MG63 (cell line): ENCODE results near the gene IGSF21. TPM values are rescaled to one million over a fixed set of nuclear protein-coding genes. Genes with fewer than 3 reads are reported as not detected.

Experiments used
- DNase-seq: peaks from one replicate; pipeline ENCODE4 v3.0.0-alpha.2; 2020
- H3K27me3 ChIP-seq: fragments of 250-450 bp; sonication (Bioruptor Pico); 2 replicates; pipeline ENCODE4 v1.5.1; 2020; ENCODE audit warnings: mild to moderate bottlenecking, moderate library complexity
- H3K36me3 ChIP-seq: fragments of 250-450 bp; sonication (Bioruptor Pico); 2 replicates; pipeline ENCODE4 v1.5.1; 2020; ENCODE audit warnings: mild to moderate bottlenecking, moderate library complexity
- H3K4me3 ChIP-seq: fragments of 250-450 bp; sonication (Bioruptor Pico); 2 replicates; pipeline ENCODE4 v1.5.1; 2020; ENCODE audit warnings: mild to moderate bottlenecking, moderate library complexity
- H3K9me3 ChIP-seq: fragments of 250-450 bp; sonication (Bioruptor Pico); 2 replicates; pipeline ENCODE4 v1.5.1; 2020; ENCODE audit warnings: mild to moderate bottlenecking, moderate library complexity
- total RNA-seq: library from RNA; depleted of rRNA; stranded (reverse); fragments of >200 nt; shearing (Covaris generic); gene quantifications from 2 replicates; pipeline ENCODE4 v1.2.3, GENCODE V29; 2014; ENCODE audit warnings: low replicate concordance

The IGSF21 gene
- total RNA-seq, 1 experiment from 2014 or later, result not detected

DNA sequence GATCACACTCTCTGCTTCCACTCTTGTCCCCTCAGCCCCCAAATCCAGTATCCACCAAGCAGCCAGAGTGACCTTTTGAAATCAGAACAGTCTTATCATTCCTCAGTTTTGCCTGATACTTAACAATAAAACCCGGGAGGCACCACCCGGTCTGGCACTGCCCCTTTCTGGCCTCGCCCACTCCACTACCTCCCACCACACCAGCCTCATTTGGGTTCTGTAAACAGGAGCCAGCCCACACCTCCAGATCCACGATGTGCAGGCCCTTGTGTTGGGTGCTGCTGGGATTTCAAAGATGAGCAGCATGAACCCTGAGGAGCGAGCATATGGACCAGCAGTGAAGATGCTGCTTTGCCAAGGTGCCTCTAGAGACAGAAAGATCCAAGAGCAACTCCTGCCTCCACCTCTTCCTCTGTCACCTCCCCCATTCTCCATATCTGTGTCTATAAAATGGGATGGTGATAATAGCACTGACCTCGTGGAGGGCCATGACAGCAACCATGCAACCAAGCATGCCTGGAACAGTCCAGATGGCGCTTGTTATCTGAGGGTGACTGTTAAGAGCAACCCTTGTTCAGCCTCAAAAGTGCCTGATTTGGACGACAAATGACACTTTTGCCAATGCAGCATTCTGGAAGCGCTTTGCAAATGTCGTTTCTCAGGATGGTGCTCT lies 136.0 kb downstream of the IGSF21 start:
- H3K36me3 ChIP-seq, result no peaks in the 10 kb centered on the region
- no peak for DNase-seq
- no peaks in the 10 kb centered on the region for H3K9me3 ChIP-seq
- H3K4me3 ChIP-seq, result no peak overlapping the region
- no peaks in the 10 kb centered on the region; the same call in 1 of the 2 replicates for H3K27me3 ChIP-seq

DNA sequence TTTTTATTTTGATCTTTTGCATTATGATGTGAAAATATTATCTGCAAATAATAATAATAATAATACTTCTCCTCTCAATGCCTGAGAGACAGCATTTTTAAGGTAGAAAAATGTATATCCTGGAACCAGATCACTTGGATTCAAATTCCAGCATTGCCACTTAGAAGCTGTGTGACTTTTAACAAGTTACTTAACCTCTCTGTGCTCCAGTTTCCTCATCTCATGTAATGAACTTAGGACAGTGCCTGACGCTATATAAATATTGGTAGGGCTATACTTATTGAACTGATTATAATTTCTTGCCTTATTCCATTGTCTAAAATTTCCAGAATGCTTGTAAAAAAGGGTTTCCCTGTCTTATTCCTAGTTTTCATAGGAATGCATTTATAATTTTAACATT lies 137.2 kb downstream of the IGSF21 start:
- Histone ChIP-seq H3K27me3 (no peaks in the 10 kb centered on the region; the same call in 1 of the 2 replicates), H3K36me3 (no peaks in the 10 kb centered on the region), H3K9me3 (no peaks in the 10 kb centered on the region), H3K4me3 (no peak overlapping the region)
- DNase-seq, result no peak

DNA sequence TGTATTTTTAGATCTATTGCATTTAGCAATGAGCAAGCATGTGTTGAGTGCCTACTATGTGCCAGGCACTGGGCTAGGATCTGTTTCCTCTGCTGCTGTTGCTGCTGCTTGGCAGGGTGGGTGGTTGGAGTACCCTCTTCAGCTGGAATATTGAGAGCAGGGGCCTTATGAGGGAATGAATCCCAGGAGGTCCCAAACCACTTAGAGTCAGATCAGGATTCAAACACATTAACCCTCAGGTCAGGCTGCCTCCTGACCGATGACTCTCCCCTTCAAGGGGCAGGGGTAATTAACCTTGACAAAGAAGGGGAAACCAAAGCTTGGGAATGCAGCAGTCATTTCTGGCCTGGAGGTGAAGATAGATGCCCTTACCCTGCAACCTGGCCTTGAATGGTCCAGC lies 138.0 kb downstream of the IGSF21 start:
- Histone ChIP-seq H3K4me3 (no peak overlapping the region), H3K27me3 (no peaks in the 10 kb centered on the region; the same call in 1 of the 2 replicates), H3K36me3 (no peaks in the 10 kb centered on the region), H3K9me3 (no peaks in the 10 kb centered on the region)
- no peak for DNase-seq

DNA sequence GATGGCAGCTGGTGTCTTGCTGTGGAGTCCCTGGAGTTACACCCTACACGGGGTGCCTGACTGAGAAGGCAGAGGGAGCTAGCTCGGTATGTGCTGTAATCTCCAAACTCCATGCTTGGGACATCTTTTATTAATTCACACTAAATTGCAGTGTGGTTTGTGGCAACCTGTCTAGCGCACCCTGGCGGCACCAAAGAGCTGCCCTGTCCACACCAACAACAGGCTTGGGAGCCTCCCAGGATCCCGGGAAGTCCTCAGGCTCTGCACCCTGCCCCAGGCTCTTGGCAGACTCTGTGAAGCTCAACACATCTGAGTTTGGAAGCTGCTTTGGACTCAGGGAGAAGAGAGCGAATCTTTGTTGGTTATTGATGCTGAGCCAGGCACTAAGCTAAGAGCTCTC lies 138.9 kb downstream of the IGSF21 start:
- no peaks in the 10 kb centered on the region; the same call in 1 of the 2 replicates for H3K27me3 ChIP-seq
- DNase-seq, result no peak
- H3K4me3 ChIP-seq, result no peak overlapping the region
- H3K9me3 ChIP-seq, result no peaks in the 10 kb centered on the region
- no peaks in the 10 kb centered on the region for H3K36me3 ChIP-seq

DNA sequence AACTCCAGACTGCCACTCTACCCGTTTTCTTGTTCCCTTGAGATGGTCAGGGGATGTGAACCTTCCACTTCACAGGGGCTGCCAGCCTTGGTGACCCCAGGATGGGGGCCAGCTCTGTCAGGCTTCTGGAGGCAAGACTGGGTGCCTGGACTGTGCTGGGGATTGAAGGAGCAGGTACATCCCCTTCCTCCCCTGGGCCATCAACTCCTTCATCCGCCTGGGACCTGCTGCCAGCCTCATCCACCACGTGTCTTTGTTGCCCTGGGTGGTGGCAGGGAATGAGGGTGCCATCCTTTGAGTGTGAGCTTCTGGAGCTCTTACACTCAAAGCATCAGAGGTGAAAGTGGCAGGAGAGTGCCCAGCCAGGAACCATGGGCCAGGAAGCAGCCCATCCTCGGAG lies 139.6 kb downstream of the IGSF21 start:
- no peak overlapping the region for H3K4me3 ChIP-seq
- DNase-seq, result no peak
- H3K27me3 ChIP-seq, result no peaks in the 10 kb centered on the region; the same call in 1 of the 2 replicates
- no peaks in the 10 kb centered on the region for H3K9me3 ChIP-seq
- no peaks in the 10 kb centered on the region for H3K36me3 ChIP-seq

DNA sequence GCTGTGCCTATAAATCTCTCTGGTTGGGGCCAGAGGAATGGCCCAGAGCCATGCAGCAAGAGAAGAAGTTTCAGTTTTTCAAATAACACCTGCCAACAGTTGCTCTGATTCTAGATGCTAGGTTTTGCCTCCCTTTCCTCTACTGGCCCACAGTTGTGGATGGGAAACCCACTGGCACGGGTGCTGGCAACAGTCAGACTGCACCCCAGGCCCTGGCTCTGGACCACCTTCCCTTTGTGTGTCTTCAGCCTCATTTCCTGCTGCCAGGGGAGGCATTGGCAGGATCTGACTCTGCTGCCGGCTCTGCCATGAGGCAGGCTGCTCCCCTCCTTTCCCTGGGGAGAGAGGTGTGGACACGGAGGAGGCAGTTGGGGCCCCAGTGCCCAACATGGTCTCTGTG lies 142.0 kb downstream of the IGSF21 start:
- Histone ChIP-seq H3K9me3 (no peaks in the 10 kb centered on the region), H3K36me3 (no peaks in the 10 kb centered on the region), H3K4me3 (no peak overlapping the region), H3K27me3 (no peaks in the 10 kb centered on the region; the same call in 1 of the 2 replicates)
- no peak for DNase-seq

DNA sequence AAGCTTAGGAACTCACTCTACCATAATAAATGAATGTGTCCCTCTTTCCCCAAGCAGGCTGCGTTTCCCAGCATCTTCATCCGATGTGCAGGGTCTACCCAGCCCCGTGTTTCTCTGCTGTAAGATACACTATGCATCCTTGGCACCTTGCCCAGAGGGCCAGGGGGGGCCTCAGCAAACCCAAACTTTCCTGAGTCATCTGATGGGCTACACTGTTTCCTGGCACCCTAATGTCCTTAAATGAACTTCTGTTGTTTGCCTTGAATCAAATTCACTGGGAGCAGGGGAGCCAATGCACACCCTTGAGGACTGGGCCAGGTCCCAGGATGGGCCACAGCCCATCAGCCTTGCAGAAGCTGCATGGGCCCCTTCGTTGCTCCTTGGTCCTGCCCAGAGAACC lies 145.5 kb downstream of the IGSF21 start:
- no peak for DNase-seq
- Histone ChIP-seq H3K9me3 (no peaks in the 10 kb centered on the region), H3K36me3 (no peaks in the 10 kb centered on the region), H3K4me3 (no peak overlapping the region), H3K27me3 (no peaks in the 10 kb centered on the region; the same call in 1 of the 2 replicates)

DNA sequence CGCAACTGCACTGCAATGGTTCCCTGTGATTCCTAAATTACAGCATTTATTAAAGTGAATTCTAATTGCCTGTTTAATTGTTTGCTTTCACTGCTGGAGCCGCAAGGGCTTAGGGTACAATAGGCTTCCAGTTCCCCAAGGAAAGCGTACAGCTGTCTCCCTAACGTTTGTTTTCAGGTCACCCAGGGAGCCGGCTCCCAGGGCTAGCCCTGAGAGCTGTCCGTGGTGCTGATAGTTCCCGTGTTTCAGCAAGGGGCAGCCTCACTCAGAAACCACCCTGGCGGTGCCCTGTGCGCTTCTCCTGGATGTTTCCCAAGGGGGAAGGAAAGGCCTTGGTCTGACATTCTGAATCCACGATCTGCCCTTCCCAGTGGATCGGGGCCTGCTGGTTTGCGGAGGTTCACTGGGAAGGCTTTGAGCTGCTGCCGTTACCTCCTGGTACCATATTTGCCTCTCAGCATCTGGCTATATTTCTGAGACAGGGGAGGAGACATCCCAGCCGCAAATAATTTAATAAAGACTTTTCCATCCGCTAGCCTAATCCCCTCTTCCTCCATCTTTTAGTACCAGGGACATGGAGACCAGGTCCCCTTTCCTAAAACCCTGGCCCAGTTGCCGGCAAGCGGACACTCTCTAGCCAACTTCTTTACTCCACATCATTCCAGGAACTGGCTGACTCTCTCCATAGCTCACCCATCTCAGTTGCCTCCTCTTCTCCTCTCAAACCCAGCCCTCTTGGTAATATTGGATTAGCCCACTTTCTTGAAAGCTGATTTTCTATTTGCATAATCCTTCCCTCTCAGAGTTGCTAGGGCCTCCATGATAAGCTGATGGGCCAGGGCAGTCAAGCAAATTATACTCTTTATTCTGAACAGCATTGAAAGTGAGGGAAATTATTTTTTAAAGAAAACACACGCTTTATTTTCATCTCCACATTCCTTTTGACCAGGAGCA lies 149.0 kb downstream of the IGSF21 start:
- no peaks in the 10 kb centered on the region for H3K27me3 ChIP-seq
- no peak overlapping the region for H3K4me3 ChIP-seq
- no peaks in the 10 kb centered on the region for H3K36me3 ChIP-seq
- no peaks in the 10 kb centered on the region for H3K9me3 ChIP-seq
- peak; percentile 41 for DNase-seq

DNA sequence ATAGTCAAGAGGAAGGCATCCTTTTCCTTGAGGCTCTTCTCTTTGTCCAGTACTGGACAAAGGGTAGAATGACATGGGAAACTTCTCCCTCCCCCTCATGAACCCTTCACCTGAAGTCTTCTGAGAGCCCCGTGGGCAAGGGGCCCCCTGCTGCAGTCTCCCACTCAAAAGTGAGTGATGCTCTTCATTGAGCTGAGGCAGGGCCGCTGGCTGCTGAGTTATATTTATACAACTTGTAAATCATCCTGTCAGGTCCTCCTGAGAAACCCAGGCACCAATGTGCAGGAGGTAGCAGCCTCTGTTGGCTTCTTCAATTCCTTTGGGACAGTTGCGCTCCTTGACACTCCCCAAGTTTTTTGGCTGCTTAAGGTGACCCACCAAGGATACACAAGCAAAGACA lies 150.2 kb downstream of the IGSF21 start:
- Histone ChIP-seq H3K36me3 (no peaks in the 10 kb centered on the region), H3K4me3 (no peak overlapping the region), H3K9me3 (no peaks in the 10 kb centered on the region), H3K27me3 (peaks cover 3% of the 10 kb centered on the region; the same call in 1 of the 2 replicates)
- no peak for DNase-seq

DNA sequence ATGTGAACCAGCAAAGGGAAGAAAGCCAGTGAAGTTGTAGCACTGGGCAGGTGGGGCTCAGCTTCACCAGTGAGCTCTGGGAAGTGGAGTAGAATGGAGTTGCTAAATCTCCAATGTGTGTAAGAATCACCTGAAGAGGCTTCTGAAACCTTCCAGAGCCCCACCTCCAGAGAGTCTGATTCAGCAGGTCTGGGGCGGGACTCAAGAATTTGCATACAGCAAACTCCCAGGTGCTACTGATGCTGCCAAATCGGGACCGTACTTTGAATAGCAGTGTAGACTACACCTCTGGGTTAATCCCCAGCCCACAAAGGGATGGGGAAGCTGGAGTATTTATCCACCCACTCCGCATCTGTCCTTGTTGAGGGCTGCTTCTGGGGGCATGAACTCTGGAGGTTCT lies 154.3 kb downstream of the IGSF21 start:
- no peaks in the 10 kb centered on the region for H3K36me3 ChIP-seq
- no peak for DNase-seq
- no peaks in the 10 kb centered on the region for H3K9me3 ChIP-seq
- H3K4me3 ChIP-seq, result no peak overlapping the region
- peaks cover 6% of the 10 kb centered on the region; the same call in 1 of the 2 replicates for H3K27me3 ChIP-seq

DNA sequence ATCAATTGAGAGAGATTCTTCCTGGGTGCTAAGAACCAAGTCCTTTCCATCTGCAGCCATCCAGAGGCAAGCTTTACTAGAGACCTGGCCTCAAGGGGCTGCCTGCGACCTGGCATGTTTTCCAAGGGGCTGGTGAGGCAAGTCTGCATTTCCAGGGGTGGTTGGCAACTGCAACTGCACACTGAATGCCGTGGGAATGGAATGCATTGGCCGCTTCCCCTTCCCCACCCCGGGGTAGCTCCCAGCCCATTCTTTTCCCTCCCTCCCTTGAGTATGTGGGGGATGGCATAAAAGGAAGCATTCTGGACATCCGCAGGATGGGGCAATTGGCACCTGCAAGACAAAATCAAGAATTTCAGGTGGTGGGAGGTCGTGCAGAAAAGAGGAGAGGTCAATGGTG lies 155.1 kb downstream of the IGSF21 start:
- no peak overlapping the region for H3K4me3 ChIP-seq
- no peaks in the 10 kb centered on the region for H3K36me3 ChIP-seq
- no peaks in the 10 kb centered on the region for H3K9me3 ChIP-seq
- DNase-seq, result no peak
- peaks cover 6% of the 10 kb centered on the region; the same call in 1 of the 2 replicates for H3K27me3 ChIP-seq

DNA sequence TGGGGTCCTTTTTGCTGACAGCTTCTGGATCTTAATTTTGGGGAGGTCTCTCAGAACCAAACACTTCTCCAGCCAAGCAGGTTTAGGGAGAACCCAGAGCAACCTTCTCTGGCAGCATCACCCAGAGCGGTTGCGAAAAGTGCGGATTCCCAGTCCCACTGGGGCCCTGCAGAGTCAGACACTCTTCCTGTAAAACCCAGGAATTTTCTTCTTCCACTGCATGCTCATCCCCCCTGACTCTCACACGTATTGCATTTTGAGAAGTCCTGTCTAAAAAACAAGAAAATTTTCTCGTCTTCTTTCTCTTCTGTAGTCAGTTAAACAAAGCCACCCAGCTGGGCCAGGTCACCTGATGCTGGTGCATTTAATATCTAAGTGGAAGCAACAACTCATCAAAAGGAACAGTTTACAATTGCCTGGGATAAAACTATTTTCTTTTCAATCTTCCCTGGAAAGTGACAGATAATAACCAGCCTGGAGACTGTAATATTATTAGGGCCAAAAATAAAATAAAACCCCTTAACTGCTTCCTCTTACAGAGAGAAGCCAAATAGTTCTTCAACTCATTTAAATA lies 156.0 kb downstream of the IGSF21 start:
- Histone ChIP-seq H3K9me3 (no peaks in the 10 kb centered on the region), H3K27me3 (peaks cover 6% of the 10 kb centered on the region; the same call in 1 of the 2 replicates), H3K4me3 (no peak overlapping the region), H3K36me3 (no peaks in the 10 kb centered on the region)
- no peak for DNase-seq

DNA sequence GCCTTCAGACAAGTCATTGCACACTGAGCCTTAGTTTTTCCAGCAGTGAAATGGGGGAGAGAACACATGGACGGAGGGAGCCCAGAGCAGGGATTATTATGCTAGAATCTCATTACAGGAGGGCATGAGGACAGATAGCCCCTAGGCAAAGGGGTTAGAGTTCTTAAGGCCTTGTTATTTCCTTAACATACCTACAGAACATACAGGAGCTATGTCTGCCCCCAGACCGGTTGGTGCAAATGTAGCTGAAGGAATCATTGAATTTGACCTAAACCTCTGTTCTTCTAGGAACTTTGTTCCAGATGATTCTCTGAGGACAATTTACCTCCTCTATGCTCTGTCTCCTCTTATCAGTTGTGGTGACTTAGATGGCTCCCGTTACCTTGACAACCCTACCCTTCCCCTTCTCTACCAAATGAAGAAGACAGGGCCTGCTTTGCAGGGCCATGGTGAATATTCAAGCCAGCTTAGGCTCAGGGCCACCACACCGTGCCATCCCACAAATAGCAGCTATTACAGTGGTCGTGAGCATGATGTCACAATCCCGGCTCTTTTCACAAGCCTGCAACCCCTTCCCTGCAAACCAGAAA lies 156.9 kb downstream of the IGSF21 start:
- DNase-seq, result no peak
- Histone ChIP-seq H3K4me3 (no peak overlapping the region), H3K36me3 (no peaks in the 10 kb centered on the region), H3K27me3 (peaks cover 6% of the 10 kb centered on the region; the same call in 1 of the 2 replicates), H3K9me3 (no peaks in the 10 kb centered on the region)

DNA sequence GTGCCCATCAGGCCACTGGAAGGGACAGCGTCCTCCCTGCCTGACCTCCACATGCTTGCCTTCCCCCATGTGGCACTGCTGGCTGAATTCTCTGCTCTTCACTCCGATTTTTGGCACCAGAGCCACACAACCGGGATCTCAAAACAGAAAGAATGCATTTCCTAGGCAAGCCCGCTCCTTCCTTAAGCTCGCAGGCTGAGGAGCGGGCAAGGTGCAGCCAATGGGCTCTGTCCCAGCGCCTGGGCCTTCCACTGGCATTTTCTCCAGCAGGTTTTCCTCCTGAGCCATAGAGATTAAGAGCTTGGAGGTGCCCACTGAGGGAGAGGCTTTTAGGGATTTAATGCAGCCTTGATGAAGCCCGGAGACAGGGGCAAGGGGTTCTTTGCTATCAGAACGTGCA lies 158.0 kb downstream of the IGSF21 start:
- H3K36me3 ChIP-seq, result no peaks in the 10 kb centered on the region
- H3K9me3 ChIP-seq, result no peaks in the 10 kb centered on the region
- no peak overlapping the region for H3K4me3 ChIP-seq
- H3K27me3 ChIP-seq, result peaks cover 6% of the 10 kb centered on the region; the same call in 1 of the 2 replicates
- no peak for DNase-seq

DNA sequence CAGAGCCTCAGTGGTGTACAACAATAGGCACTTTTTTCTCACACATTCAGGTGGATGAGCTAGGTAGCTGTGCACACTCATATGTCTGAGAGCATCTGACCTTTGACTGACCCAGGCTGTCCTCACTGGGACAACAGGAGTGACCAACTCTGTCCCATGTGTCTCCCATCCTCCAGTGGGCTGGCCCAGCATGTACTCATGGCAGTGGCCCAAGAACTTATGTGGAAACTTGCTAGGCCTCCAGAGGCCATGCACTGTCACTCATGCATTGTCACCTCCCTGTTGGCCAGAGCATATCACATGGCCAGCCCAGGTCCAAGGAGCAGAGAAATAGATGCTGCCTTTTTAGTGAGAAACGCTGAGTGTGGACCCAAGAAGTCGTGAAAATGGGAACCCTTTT lies 158.8 kb downstream of the IGSF21 start:
- no peaks in the 10 kb centered on the region for H3K9me3 ChIP-seq
- H3K27me3 ChIP-seq, result peaks cover 6% of the 10 kb centered on the region; the same call in 1 of the 2 replicates
- H3K4me3 ChIP-seq, result no peak overlapping the region
- H3K36me3 ChIP-seq, result no peaks in the 10 kb centered on the region
- no peak for DNase-seq

DNA sequence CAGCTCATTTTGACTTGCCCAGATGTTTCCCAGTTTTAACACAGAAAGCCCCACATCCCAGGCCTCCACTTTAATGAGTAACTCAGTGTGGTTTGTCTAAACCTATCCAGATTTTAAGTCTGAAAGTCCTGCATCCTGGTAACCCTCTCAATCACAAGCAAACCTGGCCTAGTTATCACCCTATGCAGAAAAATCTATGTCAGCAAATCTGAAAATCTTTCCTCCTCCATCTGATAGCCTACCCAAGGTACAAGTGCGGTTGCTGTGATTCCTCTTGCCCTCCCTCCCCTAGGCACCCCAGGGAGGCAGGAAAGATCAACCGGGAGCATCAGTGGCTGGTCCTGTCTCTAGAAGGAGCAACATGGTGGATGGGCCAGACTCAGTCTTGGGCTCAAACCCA lies 163.7 kb downstream of the IGSF21 start:
- no peaks in the 10 kb centered on the region for H3K9me3 ChIP-seq
- H3K4me3 ChIP-seq, result no peak overlapping the region
- no peak for DNase-seq
- H3K36me3 ChIP-seq, result no peaks in the 10 kb centered on the region
- H3K27me3 ChIP-seq, result no peaks in the 10 kb centered on the region

DNA sequence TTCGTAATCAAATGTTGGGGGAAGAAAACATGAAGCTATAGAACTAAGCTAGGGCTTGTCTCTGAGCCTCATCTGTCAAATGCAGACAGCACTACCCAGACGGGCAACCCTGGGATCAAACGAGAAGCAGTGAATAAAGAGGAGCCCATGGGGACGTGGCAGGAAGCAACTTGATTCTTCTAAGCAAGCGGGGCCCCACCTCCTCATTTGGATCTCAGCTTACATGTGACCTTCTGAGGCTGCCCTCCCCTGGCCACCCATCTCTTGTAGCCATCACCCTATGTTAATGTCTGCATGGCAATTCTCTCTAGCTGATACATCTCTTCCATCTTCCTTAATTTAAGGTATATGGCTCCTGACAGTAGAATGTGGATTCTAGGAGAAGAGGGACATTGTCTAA lies 171.3 kb downstream of the IGSF21 start:
- DNase-seq, result no peak
- Histone ChIP-seq H3K36me3 (no peaks in the 10 kb centered on the region), H3K4me3 (no peak overlapping the region), H3K27me3 (no peaks in the 10 kb centered on the region), H3K9me3 (no peaks in the 10 kb centered on the region)
